HepG2 (cell line): ENCODE data around the gene MIA2. TPM values are rescaled to one million over a fixed set of nuclear protein-coding genes. Genes with fewer than 3 reads are reported as not detected.

Experiments used
- CSRNP1 ChIP-seq: sonication (generic); formaldehyde crosslinking; IDR thresholded peaks from 2 replicates; pipeline ENCODE4 v1.8.1; 2023; ENCODE audit warnings: mild to moderate bottlenecking, missing genetic modification reagents
- DRAP1 ChIP-seq: IDR thresholded peaks from 2 replicates; pipeline ENCODE4 v1.6.1; 2016; ENCODE audit warnings: missing genetic modification reagents, missing compliant biosample characterization
- HOXD1 ChIP-seq: sonication (generic); formaldehyde crosslinking; IDR thresholded peaks from 2 replicates; pipeline ENCODE4 v1.5.0; 2020; ENCODE audit warnings: missing genetic modification reagents
- IRF1 ChIP-seq: sonication (generic); formaldehyde crosslinking; IDR thresholded peaks from 2 replicates; pipeline ENCODE4 v1.4.0; 2020; ENCODE audit warnings: low read depth, mild to moderate bottlenecking, missing genetic modification reagents
- MNT ChIP-seq: fragments of 450-650 bp; IDR thresholded peaks from 2 replicates; pipeline ENCODE4 v1.6.1; 2016
- PLRG1 ChIP-seq: fragments of 450-650 bp; conservative IDR thresholded peaks from 2 replicates; pipeline ENCODE4 v1.6.1; 2016
- POGZ ChIP-seq: sonication (generic); formaldehyde crosslinking; IDR thresholded peaks from 2 replicates; pipeline ENCODE4 v1.4.0; 2020; ENCODE audit warnings: mild to moderate bottlenecking, missing genetic modification reagents
- SALL2 ChIP-seq: sonication (generic); formaldehyde crosslinking; IDR thresholded peaks from 2 replicates; pipeline ENCODE4 v1.8.1; 2023; ENCODE audit warnings: mild to moderate bottlenecking, missing genetic modification reagents, inconsistent platforms
- TFAP4 ChIP-seq: sonication (generic); IDR thresholded peaks from 2 replicates; pipeline ENCODE4 v1.6.1; 2016; ENCODE audit warnings: low read depth, borderline replicate concordance
- TFDP1 ChIP-seq: IDR thresholded peaks from 2 replicates; pipeline ENCODE4 v1.6.1; 2016; ENCODE audit warnings: missing compliant biosample characterization, missing genetic modification reagents, borderline replicate concordance
- ZBTB2 ChIP-seq: sonication (generic); formaldehyde crosslinking; IDR thresholded peaks from 2 replicates; pipeline ENCODE4 v1.8.0; 2022; ENCODE audit warnings: low read depth, missing genetic modification reagents
- ZBTB20 ChIP-seq: sonication (generic); formaldehyde crosslinking; IDR thresholded peaks from 2 replicates; pipeline ENCODE4 v1.8.1; 2023; ENCODE audit warnings: missing genetic modification reagents, low read depth, mild to moderate bottlenecking, borderline replicate concordance
- ZBTB37 ChIP-seq: sonication (generic); formaldehyde crosslinking; IDR thresholded peaks from 2 replicates; pipeline ENCODE4 v1.4.0; 2020; ENCODE audit warnings: mild to moderate bottlenecking, missing genetic modification reagents
- ZFP82 ChIP-seq: sonication (generic); formaldehyde crosslinking; IDR thresholded peaks from 2 replicates; pipeline ENCODE4 v1.5.1; 2020; ENCODE audit warnings: mild to moderate bottlenecking, missing genetic modification reagents, borderline replicate concordance
- ZNF383 ChIP-seq: sonication (generic); formaldehyde crosslinking; IDR thresholded peaks from 2 replicates; pipeline ENCODE4 v1.4.0; 2020; ENCODE audit warnings: missing genetic modification reagents, mild to moderate bottlenecking, borderline replicate concordance
- ZNF569 ChIP-seq: sonication (generic); formaldehyde crosslinking; IDR thresholded peaks from 2 replicates; pipeline ENCODE4 v1.5.0; 2020; ENCODE audit warnings: mild to moderate bottlenecking, missing genetic modification reagents, moderate library complexity, borderline replicate concordance
- ZSCAN12 ChIP-seq: sonication (generic); formaldehyde crosslinking; IDR thresholded peaks from 2 replicates; pipeline ENCODE4 v1.9.0; 2021; ENCODE audit warnings: mild to moderate bottlenecking, missing genetic modification reagents
- ZSCAN25 ChIP-seq: sonication (generic); formaldehyde crosslinking; IDR thresholded peaks from 2 replicates; pipeline ENCODE4 v1.8.0; 2022; ENCODE audit warnings: mild to moderate bottlenecking, missing genetic modification reagents
- polyA plus RNA-seq, 8 experiments: library from polyadenylated mRNA; depleted of rRNA in 3 of 8; stranded (reverse) in 7 of 8; unstranded in 1 of 8; fragments of >200 nt; fragmentation: Illumina TruSeq in 4 of 8; extraction: Trizol in 4 of 8; gene quantifications; 2 replicates each; pipeline versions ENCODE4 v1.2.1 to v1.2.3, GENCODE V29; 2011 to 2016; ENCODE audit warnings: low read depth in 4 of 8, missing spikeins in 1 of 8, mixed read lengths in 1 of 8; ENCODE audit not compliant: insufficient read depth in 1 of 8
- total RNA-seq, 5 experiments: library from RNA; depleted of rRNA; stranded (reverse); fragments of >200 nt; fragmentation: Illumina TruSeq; extraction: Trizol; gene quantifications; 2 replicates each; pipeline ENCODE4 v1.2.3, GENCODE V29; 2016; ENCODE audit warnings: low read depth in 1 of 5

MIA2 gene
- total and polyA plus RNA-seq, 2 of the 13 experiments (the other 11 are each of a cell fraction or from before 2014, with no cell fraction given) = 134 to 158 TPM

- TF ChIP-seq ZBTB2 (CRISPR knock-in tag) = peak; percentile 4; the same call in 1 of the 2 replicates
- no peak for TF ChIP-seq CSRNP1 (CRISPR knock-in tag)
- no peak; the same call in 1 of the 2 replicates for TF ChIP-seq HOXD1 (CRISPR knock-in tag)
- TF ChIP-seq ZBTB20 (CRISPR knock-in tag) = no peak; the same call in 1 of the 2 replicates
- TF ChIP-seq ZSCAN25 (CRISPR knock-in tag) = no peak
- no peak for TF ChIP-seq DRAP1 (CRISPR knock-in tag)
- peak; percentile 87 for TF ChIP-seq MNT
- no peak for TF ChIP-seq ZBTB37 (CRISPR knock-in tag)
- TF ChIP-seq TFDP1 (CRISPR knock-in tag) = 0 out of 2 replicates have a peak, but pooled peaks have one; percentile 35
- TF ChIP-seq POGZ (CRISPR knock-in tag) = no peak; the same call in 1 of the 2 replicates
- TF ChIP-seq ZSCAN12 = no peak
- no peak for TF ChIP-seq TFAP4
- TF ChIP-seq IRF1 (CRISPR knock-in tag) = 0 out of 2 replicates have a peak, but pooled peaks have one; percentile 57
- TF ChIP-seq ZFP82 = no peak
- TF ChIP-seq SALL2 = 0 out of 2 replicates have a peak, but pooled peaks have one; percentile 5
- no peak for TF ChIP-seq PLRG1
- 0 out of 2 replicates have a peak, but pooled peaks have one; percentile 11 for TF ChIP-seq ZNF569 (CRISPR knock-in tag)
- TF ChIP-seq ZNF383 = peak; percentile 95
These were observed 33.9 kb downstream of the MIA2 start (continued) for GRCh38 chr14:39267608-39268005.
